Activated T-helper 1 cell treated with anti-CD3 and anti-CD28 coated beads, Interleukin-2, amount 50 U/mL, for 16 hours (primary cell): Measurements from ENCODE around the gene NBPF1.
"Not testable (repeated sequence)": the region's sequence is repeated elsewhere in the genome, so short reads cannot be mapped to it uniquely, and the experiment has no call there.

ENCODE experiments used
- DNase-seq, 2 donors: peaks; one replicate each; pipeline ENCODE4 v3.0.0-alpha.2; 2020; ENCODE audit warnings: low read depth in 1 of 2, low spot score in 1 of 2

Gene NBPF1

GRCh38 chr1:16613185-16614147, at the start of gene NBPF1:
Gene NBPF1, minus strand, starts transcription at chr1:16613564.
- peak; percentile 76 to 87 for DNase-seq

- DNase-seq: not testable (repeated sequence)
These were observed 44.9 kb upstream of the NBPF1 start for GRCh38 chr1:16658234-16658633.

GRCh38 chr1:16656981-16657683, 43.8 kb upstream of the NBPF1 start:
- not testable (repeated sequence) for DNase-seq

GRCh38 chr1:16656574-16656973, 43.2 kb upstream of the NBPF1 start:
- not testable (repeated sequence) for DNase-seq

GRCh38 chr1:16651560-16651959, 38.2 kb upstream of the NBPF1 start:
- not testable (repeated sequence) for DNase-seq

- not testable (repeated sequence) for DNase-seq
These were observed 36.6 kb upstream of the NBPF1 start for GRCh38 chr1:16649960-16650359.

- not testable (repeated sequence) for DNase-seq
These were observed 36.0 kb upstream of the NBPF1 start for GRCh38 chr1:16649390-16649789.

- not testable (repeated sequence) for DNase-seq
These were observed 35.4 kb upstream of the NBPF1 start for GRCh38 chr1:16648756-16649155.

GRCh38 chr1:16648250-16648649, 34.9 kb upstream of the NBPF1 start:
- DNase-seq: not testable (repeated sequence)

- DNase-seq: not testable (repeated sequence)
These were observed 34.1 kb upstream of the NBPF1 start for GRCh38 chr1:16647179-16648176.

- not testable (repeated sequence) for DNase-seq
These were observed 33.4 kb upstream of the NBPF1 start for GRCh38 chr1:16646716-16647115.

GRCh38 chr1:16646061-16646664, 32.8 kb upstream of the NBPF1 start:
- DNase-seq: not testable (repeated sequence)

GRCh38 chr1:16645271-16646060, 32.1 kb upstream of the NBPF1 start:
- DNase-seq: not testable (repeated sequence)

- DNase-seq: peak; percentile 98 to 100
These were observed 31.3 kb upstream of the NBPF1 start for GRCh38 chr1:16644482-16645270.

- no peak for DNase-seq
These were observed 30.8 kb upstream of the NBPF1 start for GRCh38 chr1:16644193-16644481.

- not testable (repeated sequence) for DNase-seq
These were observed 30.3 kb upstream of the NBPF1 start for GRCh38 chr1:16643476-16644192.

- DNase-seq: not testable (repeated sequence)
These were observed 29.6 kb upstream of the NBPF1 start for GRCh38 chr1:16643001-16643411.
